ENCODE measurements around the gene FAM222B. TPM values are rescaled to one million over a fixed set of nuclear protein-coding genes. Genes with fewer than 3 reads are reported as not detected.

Gene FAM222B
- total RNA-seq, 1 experiment from 2014 or later = 94.6 TPM

GRCh38 chr17:28725166-28725659 is 117.4 kb downstream of the FAM222B start (continued):
- peak; percentile 80; the same call in 1 of the 2 replicates for TF ChIP-seq ZNF425 (CRISPR knock-in tag; conservative IDR thresholded peaks at IDR 0.05)
- TF ChIP-seq MYBL2 (CRISPR knock-in tag; IDR thresholded peaks at IDR 0.05) = no peak
- no peak for TF ChIP-seq SOX15 (CRISPR knock-in tag; IDR thresholded peaks at IDR 0.05)
- TF ChIP-seq EMX1 (CRISPR knock-in tag; IDR thresholded peaks at IDR 0.05) = peak; percentile 83; the same call in 1 of the 2 replicates
- no peak for TF ChIP-seq USF1 (CRISPR knock-in tag; IDR thresholded peaks at IDR 0.05)
- TF ChIP-seq HMGA2 (CRISPR knock-in tag; IDR thresholded peaks at IDR 0.05) = no peak
- TF ChIP-seq ZNF671 (CRISPR knock-in tag; IDR thresholded peaks at IDR 0.05) = peak; percentile 20; the same call in 1 of the 2 replicates
- TF ChIP-seq PRRX2 (CRISPR knock-in tag; IDR thresholded peaks at IDR 0.05) = peak; percentile 47; the same call in 1 of the 2 replicates
- 0 out of 2 replicates have a peak, but pooled peaks have one; percentile 55 for TF ChIP-seq IRF1 (CRISPR knock-in tag; IDR thresholded peaks at IDR 0.05)
- TF ChIP-seq ATF2 (CRISPR knock-in tag; IDR thresholded peaks at IDR 0.05; ENCODE audit: borderline replicate concordance, low read depth) = no peak
- TF ChIP-seq GRHL2 (CRISPR knock-in tag; IDR thresholded peaks at IDR 0.05; ENCODE audit: insufficient replicate concordance, severe bottlenecking) = no peak
- TF ChIP-seq ZNF416 (CRISPR knock-in tag; IDR thresholded peaks at IDR 0.05) = peak; percentile 51
- no peak for TF ChIP-seq USF2 (CRISPR knock-in tag; IDR thresholded peaks at IDR 0.05)
- TF ChIP-seq ATF1 (CRISPR knock-in tag; IDR thresholded peaks at IDR 0.05) = no peak
- TF ChIP-seq TEAD4 (CRISPR knock-in tag; IDR thresholded peaks at IDR 0.05) = no peak
- no peak for TF ChIP-seq NR2C2 (CRISPR knock-in tag; IDR thresholded peaks at IDR 0.05)
- TF ChIP-seq ETV6 (CRISPR knock-in tag; IDR thresholded peaks at IDR 0.05) = peak; percentile 88
- TF ChIP-seq ZNF317 (CRISPR knock-in tag; IDR thresholded peaks at IDR 0.05; ENCODE audit: borderline replicate concordance, low read depth) = no peak
- no peak; the same call in 1 of the 2 replicates for TF ChIP-seq FOXJ3 (CRISPR knock-in tag; IDR thresholded peaks at IDR 0.05; ENCODE audit: borderline replicate concordance)
- no peak for TF ChIP-seq E2F4 (CRISPR knock-in tag; IDR thresholded peaks at IDR 0.05; ENCODE audit: borderline replicate concordance, low read depth)
- no peak for TF ChIP-seq ZNF281 (CRISPR knock-in tag; IDR thresholded peaks at IDR 0.05)
- TF ChIP-seq E2F5 (CRISPR knock-in tag; IDR thresholded peaks at IDR 0.05) = no peak
- TF ChIP-seq FOXP1 (CRISPR knock-in tag; IDR thresholded peaks at IDR 0.05; ENCODE audit: borderline replicate concordance) = no peak
- TF ChIP-seq PRDM15 (CRISPR knock-in tag; IDR thresholded peaks at IDR 0.05) = peak; percentile 43; the same call in 1 of the 2 replicates

Data from WTC11 (cell line).